PFSK-1 (cell line): ENCODE results near the gene GPBP1L1.

ENCODE experiments used
- POLR2AphosphoS5 ChIP-seq: IDR thresholded peaks from 2 replicates; pipeline ENCODE4 v1.6.1; 2012; ENCODE audit warnings: low read depth, mild to moderate bottlenecking, control low read depth, low read length, moderate library complexity
- REST ChIP-seq, 2 experiments: IDR thresholded peaks; 2 replicates each; pipeline versions ENCODE4 v1.6.1 to v1.8.0; 2011 to 2012; ENCODE audit warnings: low read depth in 2 of 2, low read length in 2 of 2, control low read depth in 1 of 2, inconsistent platforms in 1 of 2, mild to moderate bottlenecking in 1 of 2, moderate library complexity in 1 of 2; ENCODE audit not compliant: insufficient read depth in 1 of 2
- SIN3A ChIP-seq: IDR thresholded peaks from 2 replicates; pipeline ENCODE4 v1.6.1; 2012; ENCODE audit warnings: mild to moderate bottlenecking, low read length, moderate library complexity, borderline replicate concordance; ENCODE audit not compliant: insufficient read depth
- TAF1 ChIP-seq: IDR thresholded peaks from 2 replicates; pipeline ENCODE4 v1.6.1; 2012; ENCODE audit warnings: low read length, control low read depth, borderline replicate concordance; ENCODE audit not compliant: insufficient read depth

- no peak for TF ChIP-seq SIN3A
- TF ChIP-seq POLR2AphosphoS5, result no peak
- no peak for TF ChIP-seq TAF1
- TF ChIP-seq REST (IDR thresholded peaks at IDR 0.05; ENCODE audit: insufficient read depth in 1 of 2, low read depth in 2 of 2, low read length in 2 of 2), result no peak
Observed at GRCh38 chr1:45594412-45594811, 91.9 kb downstream of the GPBP1L1 start.
